HUES64 (cell line): ENCODE data around the gene SLC28A2.
"Not testable (repeated sequence)": the region's sequence is repeated elsewhere in the genome, so short reads cannot be mapped to it uniquely, and the experiment has no call there.

Source experiments
- H3K27ac ChIP-seq: 2 replicates; pipeline ENCODE4 v1.7.0; 2013; ENCODE audit warnings: low read depth, low read length, inconsistent platforms
- H3K27me3 ChIP-seq: 2 replicates; pipeline ENCODE4 v1.6.1; 2013; ENCODE audit warnings: mild to moderate bottlenecking, low read length; ENCODE audit not compliant: insufficient read depth
- H3K36me3 ChIP-seq: 2 replicates; pipeline ENCODE4 v1.6.1; 2013; ENCODE audit warnings: mild to moderate bottlenecking, low read length; ENCODE audit not compliant: insufficient read depth
- H3K4me1 ChIP-seq: 2 replicates; pipeline ENCODE4 v1.6.1; 2013; ENCODE audit warnings: mild to moderate bottlenecking, low read length, moderate library complexity; ENCODE audit not compliant: insufficient read depth
- H3K4me3 ChIP-seq: 2 replicates; pipeline ENCODE4 v1.5.1; 2013; ENCODE audit warnings: mild to moderate bottlenecking, low read length, moderate library complexity
- H3K9ac ChIP-seq: 2 replicates; pipeline ENCODE4 v1.6.1; 2013; ENCODE audit warnings: mild to moderate bottlenecking, low read depth, low read length
- H3K9me3 ChIP-seq: 2 replicates; pipeline ENCODE4 v1.6.1; 2013; ENCODE audit warnings: low read depth, low read length; ENCODE audit not compliant: insufficient read depth
- WGBS: fragments of 150-250, 120-280 bp; methylation state at CpG from one replicate; pipeline ENCODE4 v1.1.7; 2013; ENCODE audit warnings: missing lambda C conversion rate; 5-methylcytosine and 5-hydroxymethylcytosine counted together

SLC28A2 gene

DNA sequence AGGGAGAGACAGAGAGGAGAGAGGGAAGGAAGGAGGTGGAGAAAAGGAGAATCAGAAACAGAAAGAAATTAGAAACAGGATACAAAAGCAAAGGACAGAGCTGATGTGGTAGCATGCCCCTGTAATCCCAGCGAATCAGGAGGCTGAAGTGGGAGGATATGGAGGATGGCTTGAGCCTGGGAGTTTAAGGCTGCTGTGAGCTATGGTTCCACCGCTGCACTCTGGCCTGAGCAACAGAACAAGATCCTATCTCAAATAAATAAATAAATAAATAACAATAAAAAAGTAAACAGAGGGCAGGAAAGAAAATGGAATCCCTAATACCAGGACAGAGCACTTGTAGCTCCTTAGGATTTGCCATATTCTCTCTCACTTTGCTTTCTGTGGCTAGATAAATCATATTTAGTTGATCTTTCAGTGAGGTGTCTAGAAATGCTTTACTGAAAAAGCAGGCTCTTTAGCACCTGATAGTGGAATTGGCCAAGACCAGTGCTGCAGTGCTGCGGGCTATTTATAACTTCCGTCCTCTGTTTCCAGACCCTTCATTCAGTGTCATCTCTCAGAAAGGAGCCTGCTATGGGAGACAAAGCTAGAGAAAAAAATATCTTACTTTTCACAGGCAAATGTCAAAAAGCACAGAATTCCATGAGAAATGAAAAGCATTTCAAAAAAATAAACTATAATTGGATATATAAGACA, 20.0 kb upstream of the SLC28A2 start:
- WGBS, result 86% methylated on average over 3 of the region's 4 CpGs
- Histone ChIP-seq H3K9ac (no peak overlapping the region), H3K36me3 (no peaks in the 10 kb centered on the region), H3K4me1 (no peaks in the 10 kb centered on the region), H3K27ac (no peak overlapping the region), H3K4me3 (no peak overlapping the region), H3K9me3 (0 out of 2 replicates have a peak, but pooled peaks cover 6% of the 10 kb centered on the region), H3K27me3 (no peaks in the 10 kb centered on the region)

DNA sequence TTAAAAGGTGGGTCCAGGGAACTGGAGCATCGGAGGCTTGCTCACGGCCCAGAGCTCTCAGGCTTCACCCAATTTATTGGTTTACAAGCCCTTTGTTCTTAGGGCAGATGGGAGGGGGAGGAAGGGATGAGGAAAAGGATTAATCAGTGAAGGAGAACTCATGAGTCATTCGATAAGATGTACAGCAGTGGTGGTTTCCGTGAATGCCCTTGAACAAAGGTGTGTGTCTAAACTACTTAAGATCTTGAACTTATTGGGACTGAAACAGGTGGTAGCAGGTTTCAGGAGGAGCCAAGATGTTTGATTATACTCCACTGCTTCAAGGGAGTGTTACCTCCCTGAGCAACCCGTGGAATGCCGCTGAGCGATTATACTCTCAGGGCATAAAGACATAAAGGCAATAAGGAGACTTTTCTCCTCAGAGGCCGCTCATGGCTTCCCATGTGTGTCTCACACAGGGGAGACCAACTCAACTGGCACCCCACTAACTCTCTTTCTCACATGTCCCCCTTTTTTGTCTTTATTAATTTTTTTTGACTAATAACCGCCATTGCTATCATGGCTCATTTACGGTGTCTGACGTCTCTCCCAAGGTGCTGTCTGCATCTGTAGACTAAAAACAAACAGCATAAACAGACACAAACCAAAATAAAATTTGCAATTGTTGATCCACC, 17.3 kb upstream of the SLC28A2 start:
- Histone ChIP-seq H3K9ac (no peak overlapping the region), H3K4me3 (no peak overlapping the region), H3K9me3 (peaks cover 15% of the 10 kb centered on the region; the same call in 1 of the 2 replicates), H3K4me1 (no peaks in the 10 kb centered on the region), H3K27ac (no peak overlapping the region), H3K27me3 (no peaks in the 10 kb centered on the region), H3K36me3 (no peaks in the 10 kb centered on the region)
- 71% methylated on average over 10 of the region's 11 CpGs for WGBS

DNA sequence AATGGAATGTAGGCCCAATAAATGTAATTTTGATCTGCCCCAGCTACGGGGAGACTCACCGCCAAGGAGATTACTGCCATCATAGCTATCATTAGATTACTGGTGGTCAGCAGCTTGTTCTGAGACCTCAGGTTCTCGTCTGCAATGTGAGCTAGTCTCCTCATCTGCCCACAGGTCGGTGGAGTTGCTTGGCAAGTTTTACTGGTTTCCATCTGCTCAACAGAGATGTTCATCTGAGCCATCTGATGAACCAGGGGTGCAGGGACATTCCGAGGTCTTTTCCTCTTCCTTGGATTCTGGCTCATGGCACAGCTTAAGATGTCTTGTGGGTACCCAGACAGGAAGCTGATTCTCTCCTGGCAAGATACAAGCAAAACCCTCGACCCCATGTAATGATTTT, 15.2 kb upstream of the SLC28A2 start:
- not testable (repeated sequence) for H3K9ac ChIP-seq, H3K27me3 ChIP-seq, H3K4me1 ChIP-seq, H3K4me3 ChIP-seq, H3K27ac ChIP-seq, H3K36me3 ChIP-seq
- WGBS, result 72% methylated on average over 6 of the region's 6 CpGs
- peaks cover 33% of the 10 kb centered on the region for H3K9me3 ChIP-seq

DNA sequence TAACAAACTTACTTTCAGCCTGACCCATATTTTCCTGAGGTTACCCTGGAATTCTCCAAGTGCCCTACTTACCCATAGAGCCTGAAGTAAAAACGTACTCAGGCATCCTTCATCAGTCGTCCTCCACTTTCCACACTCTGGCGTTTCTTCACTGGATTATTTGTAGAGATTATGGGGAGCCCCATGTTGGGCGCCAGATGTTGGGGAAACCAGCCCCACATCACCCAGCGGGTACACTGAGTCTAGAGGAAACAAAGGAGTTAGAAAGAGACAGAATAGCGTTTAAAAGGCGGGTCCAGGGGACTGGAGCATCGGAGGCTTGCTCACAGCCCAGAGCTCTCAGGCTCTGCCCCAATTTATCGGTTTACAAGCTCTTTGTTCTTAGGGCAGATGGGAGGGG, 9.7 kb upstream of the SLC28A2 start:
- no peak overlapping the region for H3K27ac ChIP-seq
- peaks cover 60% of the 10 kb centered on the region for H3K9me3 ChIP-seq
- WGBS, result 89% methylated on average over 9 of the region's 9 CpGs
- no peaks in the 10 kb centered on the region for H3K27me3 ChIP-seq
- H3K9ac ChIP-seq, result no peak overlapping the region
- H3K36me3 ChIP-seq, result no peaks in the 10 kb centered on the region
- H3K4me3 ChIP-seq, result no peak overlapping the region
- no peaks in the 10 kb centered on the region for H3K4me1 ChIP-seq

DNA sequence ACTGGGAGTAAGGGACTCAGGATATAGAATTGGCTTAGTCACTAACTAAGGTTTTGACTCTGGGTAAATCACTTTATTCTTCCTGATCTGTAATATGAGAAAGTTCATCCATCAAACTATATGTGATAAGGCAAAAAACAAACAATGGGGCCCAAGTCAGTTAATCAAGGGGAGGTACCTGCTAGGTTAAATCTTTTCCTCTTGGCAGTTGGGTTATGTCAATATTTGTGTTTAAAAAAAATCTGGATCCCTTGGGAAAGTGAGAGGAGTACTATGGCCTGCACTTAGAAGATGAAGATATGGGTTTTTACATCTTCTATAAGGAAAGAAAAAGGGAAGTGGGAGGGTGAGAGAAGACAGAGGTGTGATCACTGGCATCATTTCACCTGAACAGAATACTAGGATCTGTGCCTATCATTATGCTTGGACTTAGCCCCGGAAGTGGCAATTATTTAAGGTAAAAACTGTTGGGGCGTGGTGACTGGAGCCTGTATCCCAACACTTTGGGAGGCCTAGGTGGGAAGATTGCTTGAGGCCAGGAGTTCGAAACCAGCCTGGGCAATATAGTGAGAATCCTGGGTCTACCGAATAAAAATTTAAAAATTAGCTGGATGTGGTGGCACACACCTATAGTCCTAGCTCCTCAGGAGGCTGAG, 2.8 kb upstream of the SLC28A2 start:
- no peak overlapping the region for H3K4me3 ChIP-seq
- H3K9ac ChIP-seq, result no peak overlapping the region
- H3K27me3 ChIP-seq, result no peaks in the 10 kb centered on the region
- no peak overlapping the region for H3K27ac ChIP-seq
- H3K9me3 ChIP-seq, result peaks cover 13% of the 10 kb centered on the region
- WGBS, result 95% methylated on average over 4 of the region's 4 CpGs
- H3K36me3 ChIP-seq, result no peaks in the 10 kb centered on the region
- H3K4me1 ChIP-seq, result no peaks in the 10 kb centered on the region

DNA sequence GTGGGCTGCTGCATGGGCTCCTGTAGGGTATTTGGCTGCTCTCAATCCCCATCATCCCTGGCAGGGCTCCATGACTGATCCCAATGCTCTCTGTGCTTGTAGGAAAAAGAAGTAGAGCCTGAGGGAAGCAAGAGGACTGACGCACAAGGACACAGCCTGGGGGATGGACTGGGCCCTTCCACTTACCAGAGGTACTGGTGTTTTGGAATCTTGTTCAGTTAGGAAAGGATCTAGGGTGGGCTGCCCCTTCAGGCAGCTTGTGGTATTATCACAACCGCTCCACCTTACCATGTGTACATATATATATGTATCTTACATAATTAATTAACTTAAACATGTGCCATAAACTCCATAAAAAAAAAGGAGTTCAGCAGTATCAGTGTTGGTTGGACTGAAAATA, 1.3 kb downstream of the SLC28A2 start:
- Histone ChIP-seq H3K9me3 (no peaks in the 10 kb centered on the region), H3K27me3 (no peaks in the 10 kb centered on the region), H3K4me1 (no peaks in the 10 kb centered on the region), H3K27ac (no peak overlapping the region), H3K9ac (no peak overlapping the region), H3K36me3 (no peaks in the 10 kb centered on the region), H3K4me3 (no peak overlapping the region)
- 78% methylated on average over 1 of the region's 2 CpGs for WGBS

DNA sequence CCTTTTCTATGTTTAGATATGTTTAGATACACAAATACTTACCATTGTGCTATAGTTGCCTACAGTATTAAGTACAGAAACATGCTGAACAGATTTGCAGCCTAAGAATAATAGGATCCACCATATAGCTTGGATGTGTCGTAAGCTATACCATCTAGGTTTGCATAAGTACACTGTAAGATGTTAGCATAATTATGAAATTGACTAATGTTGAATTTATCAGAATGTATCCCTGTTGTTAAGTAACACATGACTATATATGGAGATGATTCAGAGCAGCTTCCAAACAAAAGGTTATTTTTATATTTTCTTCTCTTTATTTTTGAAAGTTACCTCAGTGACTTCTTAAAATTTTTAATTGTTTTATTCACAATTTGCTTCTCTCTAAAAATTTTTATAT, 2.4 kb downstream of the SLC28A2 start:
- H3K4me1 ChIP-seq, result no peaks in the 10 kb centered on the region
- no peaks in the 10 kb centered on the region for H3K36me3 ChIP-seq
- H3K27me3 ChIP-seq, result no peaks in the 10 kb centered on the region
- H3K27ac ChIP-seq, result no peak overlapping the region
- no peak overlapping the region for H3K4me3 ChIP-seq
- no peaks in the 10 kb centered on the region for H3K9me3 ChIP-seq
- WGBS, result 93% methylated on average over 1 of the region's 1 CpG
- no peak overlapping the region for H3K9ac ChIP-seq

DNA sequence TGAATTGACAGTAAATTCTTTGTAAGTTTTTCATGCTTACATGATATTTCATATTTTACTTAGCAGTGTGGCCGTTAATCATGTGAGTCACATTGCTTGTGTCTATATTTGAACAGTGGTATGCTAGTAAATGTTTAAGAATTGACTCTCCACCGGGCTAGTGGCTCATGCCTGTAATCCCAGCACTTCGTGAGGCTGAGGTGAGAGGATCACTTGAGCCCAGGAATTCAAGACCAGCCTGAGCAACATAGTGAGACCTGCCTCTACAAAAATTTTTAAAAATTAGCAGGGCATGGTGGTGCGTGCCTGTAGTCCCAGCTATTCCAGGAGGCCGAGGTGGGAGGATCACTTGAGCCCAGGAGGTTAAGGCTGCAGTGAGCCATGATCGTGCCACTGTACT, 2.8 kb downstream of the SLC28A2 start:
- not testable (repeated sequence) for H3K9me3 ChIP-seq, H3K4me1 ChIP-seq, H3K4me3 ChIP-seq, H3K36me3 ChIP-seq, H3K27ac ChIP-seq, H3K9ac ChIP-seq, H3K27me3 ChIP-seq
- 72% methylated on average over 6 of the region's 6 CpGs for WGBS

DNA sequence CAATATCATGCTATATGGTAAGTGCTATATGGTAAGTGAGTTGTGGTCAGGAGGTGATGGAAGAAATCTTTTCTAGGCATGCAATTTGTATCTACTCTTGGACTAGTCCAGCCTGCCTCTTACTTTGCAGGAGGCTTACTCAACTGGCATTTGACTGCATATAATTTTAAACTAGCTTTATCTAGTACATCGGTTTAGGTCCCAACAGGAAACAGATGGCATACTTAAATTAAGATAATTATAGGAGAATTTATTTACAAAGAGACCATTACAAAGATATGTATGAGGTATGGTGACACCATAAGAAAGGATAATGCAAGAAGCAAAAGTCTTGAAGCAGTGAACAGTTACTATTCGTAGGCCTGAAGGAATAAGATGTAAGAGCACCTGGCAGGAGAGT, 7.8 kb downstream of the SLC28A2 start:
- Histone ChIP-seq H3K27ac (no peak overlapping the region), H3K9me3 (no peaks in the 10 kb centered on the region)
- WGBS, result 95% methylated on average over 2 of the region's 2 CpGs

DNA sequence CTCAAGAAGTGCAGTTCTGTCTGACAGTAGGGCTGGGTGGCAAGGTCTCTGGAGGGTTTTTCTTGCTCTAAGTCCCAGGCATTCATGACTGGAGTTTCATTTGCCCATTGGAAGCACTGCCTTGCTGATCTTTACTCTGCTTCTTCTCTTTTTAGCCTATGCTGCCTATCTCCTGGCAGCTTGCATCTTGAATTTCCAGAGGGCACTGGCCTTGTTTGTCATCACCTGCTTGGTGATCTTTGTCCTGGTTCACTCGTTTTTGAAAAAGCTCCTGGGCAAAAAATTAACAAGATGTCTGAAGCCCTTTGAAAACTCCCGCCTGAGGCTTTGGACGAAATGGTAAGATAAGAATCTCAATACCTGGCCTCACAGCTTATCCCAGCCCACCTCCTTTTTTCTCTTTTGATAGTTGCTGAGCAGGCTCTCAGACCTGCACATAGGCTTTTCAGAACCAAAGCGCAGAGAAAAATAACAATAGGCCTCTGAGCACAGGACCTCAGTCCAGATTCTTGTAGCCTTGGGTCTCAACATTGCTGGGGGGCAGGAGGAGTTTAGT, 10.9 kb downstream of the SLC28A2 start:
- Histone ChIP-seq H3K4me3 (no peak overlapping the region), H3K27me3 (no peaks in the 10 kb centered on the region), H3K9me3 (no peaks in the 10 kb centered on the region), H3K36me3 (no peaks in the 10 kb centered on the region), H3K9ac (no peak overlapping the region), H3K4me1 (no peaks in the 10 kb centered on the region), H3K27ac (no peak overlapping the region)
- 86% methylated on average over 4 of the region's 4 CpGs for WGBS

More for the DNA sequence above, 7.8 kb downstream of the SLC28A2 start:
- H3K27me3 ChIP-seq, result no peaks in the 10 kb centered on the region
- H3K4me1 ChIP-seq, result no peaks in the 10 kb centered on the region
- no peak overlapping the region for H3K4me3 ChIP-seq
- H3K9ac ChIP-seq, result no peak overlapping the region
- H3K36me3 ChIP-seq, result no peaks in the 10 kb centered on the region

DNA sequence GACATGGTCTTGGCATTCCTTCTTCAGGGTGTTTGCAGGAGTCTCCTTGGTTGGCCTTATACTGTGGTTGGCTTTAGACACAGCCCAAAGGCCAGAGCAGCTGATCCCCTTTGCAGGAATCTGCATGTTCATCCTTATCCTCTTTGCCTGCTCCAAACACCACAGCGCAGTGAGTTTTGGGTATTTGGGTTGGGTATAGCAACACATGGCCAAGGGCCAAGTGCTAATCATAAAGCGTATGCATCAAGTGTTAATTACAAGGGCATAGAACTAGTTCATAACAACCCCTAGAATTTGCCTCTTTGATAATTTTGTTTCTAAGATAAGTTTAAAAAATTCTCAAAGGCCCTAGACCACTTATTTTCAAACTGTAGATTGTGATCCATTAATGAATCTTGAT, 11.8 kb downstream of the SLC28A2 start:
- Histone ChIP-seq H3K4me1 (no peaks in the 10 kb centered on the region), H3K9me3 (no peaks in the 10 kb centered on the region), H3K4me3 (no peak overlapping the region), H3K9ac (no peak overlapping the region), H3K36me3 (no peaks in the 10 kb centered on the region), H3K27ac (no peak overlapping the region), H3K27me3 (no peaks in the 10 kb centered on the region)
- WGBS, result 100% methylated on average over 2 of the region's 2 CpGs
